Renal pelvis (tissue), 4 donors: ENCODE data around the gene UBXN4. TPM values are rescaled to one million over a fixed set of nuclear protein-coding genes. Genes with fewer than 3 reads are reported as not detected.
"Not testable (repeated sequence)": the region's sequence is repeated elsewhere in the genome, so short reads cannot be mapped to it uniquely, and the experiment has no call there.

Experiments
- DNase-seq: peaks from one replicate; pipeline ENCODE4 v3.0.0-alpha.2; 2013
- polyA plus RNA-seq, 3 donors: library from polyadenylated mRNA; unstranded; fragments of 120-200 nt; gene quantifications; one replicate each; pipeline ENCODE4 v1.2.1, GENCODE V29; 2013; ENCODE audit not compliant: insufficient read length in 3 of 3

The UBXN4 gene
- polyA plus RNA-seq, 3 donors = 133 to 157 (median 147) TPM

DNA sequence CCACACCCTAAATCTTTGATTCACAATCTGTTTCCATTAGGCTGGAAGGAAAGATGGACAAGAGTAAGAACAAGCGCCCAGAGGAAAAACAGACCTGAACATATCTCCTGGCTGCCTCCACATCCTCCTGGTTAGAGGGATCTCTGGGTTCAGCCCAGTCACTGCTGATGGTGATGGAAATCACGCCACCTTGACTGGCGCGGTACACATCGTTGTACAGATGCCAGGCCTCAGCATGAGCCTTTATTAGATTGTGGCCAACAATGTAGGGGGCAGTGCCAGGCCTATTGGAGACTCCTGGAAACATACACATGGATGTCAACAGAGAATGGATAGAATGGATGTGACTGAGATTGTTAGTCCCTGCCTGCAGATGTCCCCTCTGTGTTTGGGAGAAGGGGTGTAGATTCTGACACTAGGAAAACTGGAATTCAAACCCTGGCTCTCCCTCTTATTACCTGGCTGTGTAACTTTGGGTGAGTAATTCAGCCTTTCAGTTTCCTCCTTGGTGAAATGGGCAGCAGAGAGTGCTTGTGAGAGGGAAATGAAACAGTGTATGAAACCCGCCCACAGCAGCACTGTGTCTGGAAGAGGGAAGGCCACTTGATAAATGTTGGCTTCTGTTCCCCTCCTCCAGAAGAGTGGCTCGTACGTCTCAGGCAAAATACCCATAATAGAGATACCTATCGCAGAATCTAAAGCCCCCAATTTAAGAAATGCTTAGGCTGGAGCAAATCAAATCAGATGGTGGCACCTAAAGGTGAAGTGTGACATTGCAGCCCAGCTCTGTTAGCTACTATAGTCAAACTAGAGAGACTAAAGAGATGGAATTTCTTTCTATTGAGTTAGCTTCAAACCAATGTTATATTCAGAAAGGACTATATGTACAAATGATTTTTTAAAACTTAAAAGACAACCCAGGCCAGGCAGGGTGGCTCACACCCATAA is 59.1 kb downstream of the UBXN4 start:
- DNase-seq = no peak

DNA sequence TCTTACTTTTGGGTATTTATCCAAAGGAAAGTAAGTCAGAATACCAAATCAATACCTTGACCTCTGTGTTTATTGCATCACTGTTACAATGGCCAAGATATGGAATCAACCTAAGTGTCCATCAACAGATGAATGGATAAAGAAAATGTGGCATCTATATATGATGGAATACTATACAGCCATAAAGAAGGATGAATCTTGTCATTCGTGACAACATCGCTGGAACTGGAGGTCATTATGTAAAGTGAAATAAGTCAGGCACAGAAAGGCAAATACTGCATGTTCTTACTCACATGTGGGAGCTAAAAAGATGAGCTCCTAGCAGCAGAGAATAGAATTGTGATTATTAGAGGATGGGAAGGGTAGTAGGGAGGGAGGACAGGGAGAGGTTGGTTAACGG is 60.7 kb downstream of the UBXN4 start:
- no peak for DNase-seq

DNA sequence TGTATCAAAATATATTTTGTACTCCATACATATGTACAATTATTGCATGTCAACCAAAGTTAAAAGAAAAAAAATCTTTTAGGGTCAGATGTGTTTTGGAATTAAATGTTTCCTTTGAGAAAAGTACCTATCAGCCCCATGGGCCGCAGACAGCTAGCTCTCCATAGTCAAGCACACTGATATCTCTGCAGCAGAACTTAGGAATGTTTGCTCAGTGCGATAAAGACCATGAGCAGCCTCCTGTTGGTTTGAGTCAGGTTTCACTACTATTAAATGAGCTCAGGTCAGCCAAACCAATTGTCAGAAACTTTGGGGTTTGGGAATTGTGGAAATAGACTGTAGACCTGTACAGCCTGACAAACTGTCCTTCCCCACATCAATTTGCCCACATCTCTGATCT is 61.6 kb downstream of the UBXN4 start:
- no peak for DNase-seq

DNA sequence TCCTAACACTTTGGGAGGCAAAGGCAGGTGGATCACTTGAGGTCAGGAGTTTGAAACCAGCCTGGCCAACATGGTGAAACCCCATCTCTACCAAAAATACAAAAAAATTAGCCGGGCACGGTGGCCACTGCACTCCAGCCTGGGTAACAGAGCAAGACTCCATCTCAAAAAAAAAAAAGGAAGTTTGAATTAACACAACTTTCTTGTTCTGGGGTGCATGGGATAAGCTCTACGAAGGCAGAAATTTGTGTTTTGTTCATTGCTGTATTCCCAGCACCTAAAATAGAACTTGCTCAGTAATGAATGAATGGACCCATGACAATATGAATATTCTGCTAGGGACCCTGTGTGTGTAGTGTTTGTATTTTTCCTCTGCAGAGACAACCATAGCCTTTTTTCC is 66.2 kb downstream of the UBXN4 start:
- not testable (repeated sequence) for DNase-seq

DNA sequence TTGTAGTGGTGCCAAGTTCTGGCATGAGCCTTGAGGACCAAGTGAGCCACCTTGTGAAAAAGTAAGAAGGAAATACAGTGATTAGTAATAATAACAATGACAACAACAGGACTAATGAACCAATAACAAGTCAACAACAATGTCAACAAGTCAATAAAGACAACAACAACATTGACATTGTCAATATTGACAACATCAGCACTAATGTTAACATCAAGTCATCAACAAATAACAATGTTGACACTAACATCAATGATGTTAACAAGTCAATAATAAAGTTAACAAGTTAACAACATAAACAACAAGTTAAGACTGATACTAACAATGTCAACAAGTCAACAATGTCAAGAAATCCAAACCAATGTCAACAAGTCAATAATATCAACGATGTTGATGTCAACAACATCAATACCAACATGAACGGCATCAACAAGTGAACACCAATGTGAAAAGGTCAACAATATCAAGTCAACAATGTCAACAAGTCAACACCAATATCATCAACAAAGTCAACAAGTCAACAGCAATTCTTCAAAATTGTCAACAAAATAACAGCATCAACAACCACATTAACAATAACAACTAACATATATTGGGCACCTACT is 71.4 kb downstream of the UBXN4 start:
- no peak for DNase-seq

DNA sequence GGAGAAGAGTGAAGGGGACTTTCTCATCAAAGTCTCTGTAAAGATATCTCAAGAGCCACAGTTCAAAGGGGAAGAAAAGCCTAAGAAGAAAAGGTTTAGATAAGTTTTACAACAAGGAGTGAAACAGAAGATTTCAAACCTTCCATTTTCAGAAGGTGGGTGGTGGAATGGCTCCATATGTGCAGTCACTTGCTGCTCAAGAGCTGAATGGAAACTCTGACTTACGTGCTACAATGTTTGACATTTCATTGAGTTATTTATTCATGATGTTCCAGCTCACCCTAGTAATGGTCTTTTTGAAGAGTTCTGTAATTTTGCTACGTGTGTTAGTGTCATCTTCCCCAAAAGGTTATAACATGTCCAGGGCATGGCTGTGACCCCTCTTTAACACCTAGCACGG is 73.6 kb downstream of the UBXN4 start:
- DNase-seq = no peak

DNA sequence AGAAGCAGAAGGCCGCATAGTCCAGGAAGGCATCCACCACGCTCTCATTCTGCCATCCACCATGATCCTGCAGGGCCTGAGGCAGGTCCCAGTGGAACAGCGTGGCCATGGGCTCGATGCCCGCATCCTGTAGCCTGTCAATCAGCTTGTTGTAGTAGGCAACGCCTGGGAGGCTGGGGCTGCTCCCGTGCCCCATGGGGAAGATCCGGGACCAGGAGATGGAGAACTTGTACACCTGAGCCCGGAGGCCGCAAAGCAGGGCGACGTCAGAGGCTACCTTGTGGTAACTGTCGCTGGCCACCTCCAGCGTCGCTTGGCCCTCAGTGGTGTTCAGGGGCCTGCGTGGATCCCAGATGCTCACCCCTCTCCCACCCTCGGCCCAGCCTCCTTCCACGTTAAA is 75.8 kb downstream of the UBXN4 start:
- DNase-seq = no peak

DNA sequence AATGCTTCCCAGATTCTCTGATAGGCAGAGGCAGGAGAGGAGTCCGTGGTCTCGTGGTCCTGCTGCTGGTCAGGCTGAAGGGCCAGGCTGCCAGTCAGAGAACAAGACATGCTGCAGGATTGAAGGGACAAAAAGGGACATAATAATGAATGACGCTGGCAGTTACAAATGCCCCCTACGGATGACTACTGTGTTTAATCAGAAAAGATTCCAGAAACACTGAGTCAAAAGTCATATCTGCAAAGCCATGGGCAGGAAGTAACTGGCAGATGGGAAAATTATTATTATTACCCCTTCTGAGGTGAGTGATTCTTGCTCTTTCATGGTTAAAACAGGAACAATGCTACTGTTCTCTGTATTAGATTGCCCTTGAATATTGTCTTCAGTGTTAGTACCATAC is 76.3 kb downstream of the UBXN4 start:
- no peak for DNase-seq

DNA sequence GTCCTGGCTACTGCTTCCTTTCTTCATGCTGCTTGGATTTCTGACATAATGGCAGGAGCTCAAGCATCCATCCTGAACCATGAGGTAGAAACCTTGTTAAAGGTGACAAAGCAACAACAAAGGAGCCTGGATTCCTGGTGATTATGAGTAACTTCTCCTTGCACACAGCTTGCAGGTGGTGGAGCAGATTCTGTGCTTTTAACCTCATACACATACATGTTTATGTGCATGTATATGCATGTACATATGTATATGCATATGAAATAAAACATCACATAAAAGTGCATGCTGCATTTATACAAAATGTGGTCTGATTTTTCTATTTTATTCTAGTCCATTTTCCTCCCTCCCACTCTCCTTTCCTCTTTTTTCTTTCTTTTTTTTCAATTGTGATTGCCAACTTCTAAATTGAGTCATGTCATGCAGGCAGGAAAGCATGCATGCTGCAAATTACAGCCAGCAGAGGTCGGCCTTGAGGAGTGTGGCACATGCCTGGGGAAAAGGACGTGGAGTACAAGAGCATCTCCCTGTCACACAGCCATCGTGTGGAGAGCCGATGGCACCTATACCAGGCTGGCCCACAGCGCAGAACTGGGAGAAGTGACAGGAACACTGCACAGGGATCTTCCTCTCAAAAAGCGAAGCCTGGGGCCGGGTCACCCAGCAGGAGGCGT is 77.4 kb downstream of the UBXN4 start:
- no peak for DNase-seq

DNA sequence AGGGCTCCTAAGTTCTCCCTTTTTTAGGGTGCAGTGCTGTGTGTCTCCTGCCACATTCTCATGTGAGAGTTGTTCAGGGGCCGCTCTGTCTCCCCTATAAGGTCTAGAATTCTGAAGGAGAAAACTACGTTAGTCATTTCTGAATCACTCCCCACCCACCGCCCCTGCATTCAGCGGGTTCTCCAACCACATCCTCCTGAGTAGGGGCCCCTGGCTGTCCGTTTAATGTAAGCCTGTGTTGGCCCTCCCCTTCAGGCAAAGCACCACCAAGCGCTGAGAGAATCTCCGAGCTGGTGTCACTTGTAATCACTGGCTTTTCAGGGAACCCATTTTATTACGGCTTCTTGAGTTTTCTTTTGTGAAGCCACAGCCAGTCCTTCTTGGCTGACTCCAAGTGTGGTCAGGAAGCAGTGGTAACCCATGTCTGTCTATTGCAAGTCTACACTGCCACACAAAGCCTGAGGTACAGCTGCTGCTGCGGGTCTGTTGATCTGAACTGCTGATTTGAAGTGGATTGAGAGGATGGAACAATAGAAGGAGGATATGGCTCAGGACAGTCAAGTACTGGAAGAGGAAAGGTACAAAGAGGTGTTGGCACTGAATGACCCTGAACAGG is 78.5 kb downstream of the UBXN4 start:
- no peak for DNase-seq

DNA sequence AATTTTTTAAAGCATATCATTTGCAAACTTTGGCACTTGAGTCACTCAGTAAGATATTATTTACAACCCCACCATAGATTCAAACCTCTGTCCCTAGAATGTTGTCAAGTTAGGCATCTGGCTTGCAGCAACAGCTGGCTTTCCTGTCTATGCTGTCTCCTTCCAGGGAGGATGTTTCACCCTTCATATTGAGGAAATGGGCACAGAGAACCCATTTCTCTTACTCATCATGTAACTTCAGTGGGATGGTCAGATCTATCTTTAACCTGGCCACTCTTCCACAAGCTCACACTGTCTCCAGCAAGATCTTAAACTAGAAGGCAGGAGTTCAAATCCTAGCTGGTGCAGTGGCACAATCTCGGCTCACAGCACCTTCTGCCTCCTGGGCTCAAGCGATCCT is 79.5 kb downstream of the UBXN4 start:
- no peak for DNase-seq

DNA sequence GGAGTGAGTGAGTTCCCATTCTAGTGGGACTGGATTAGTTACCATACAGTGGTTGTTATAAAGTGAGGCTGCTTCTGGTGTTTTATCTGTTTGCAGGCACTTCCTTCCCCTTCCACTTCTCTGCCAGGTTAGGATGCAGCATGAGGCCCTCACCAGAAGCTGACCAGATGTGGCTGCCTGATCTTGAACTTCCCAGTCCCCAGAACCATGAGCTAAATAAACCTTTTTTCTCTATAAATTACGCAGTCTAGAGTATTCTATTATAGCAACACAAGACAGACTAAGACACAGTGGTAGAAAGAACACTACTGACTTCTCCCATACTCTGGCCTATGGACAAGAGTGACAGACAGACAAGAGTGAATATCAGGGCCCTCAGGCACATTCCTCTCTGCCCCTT is 81.2 kb downstream of the UBXN4 start:
- DNase-seq = no peak

DNA sequence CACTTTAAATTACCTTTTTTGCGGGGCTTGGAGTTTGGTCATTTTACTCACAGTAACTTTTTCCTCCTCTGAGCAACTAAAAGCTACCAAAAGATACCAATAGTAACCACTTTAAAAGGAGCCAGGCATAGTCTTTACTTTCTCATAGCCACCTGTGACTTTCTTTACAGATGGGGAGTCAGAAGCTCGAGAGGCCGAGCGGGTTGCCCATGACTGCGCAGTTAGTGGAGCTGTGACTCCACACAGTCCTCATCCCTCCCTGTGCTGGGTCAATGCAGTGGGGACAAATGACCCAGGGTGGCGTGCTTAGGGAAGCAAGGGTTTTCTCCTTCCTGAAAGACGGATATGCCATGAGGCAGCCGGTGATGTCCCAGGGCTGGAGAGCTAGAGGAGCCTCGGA is 83.5 kb downstream of the UBXN4 start:
- DNase-seq = no peak

DNA sequence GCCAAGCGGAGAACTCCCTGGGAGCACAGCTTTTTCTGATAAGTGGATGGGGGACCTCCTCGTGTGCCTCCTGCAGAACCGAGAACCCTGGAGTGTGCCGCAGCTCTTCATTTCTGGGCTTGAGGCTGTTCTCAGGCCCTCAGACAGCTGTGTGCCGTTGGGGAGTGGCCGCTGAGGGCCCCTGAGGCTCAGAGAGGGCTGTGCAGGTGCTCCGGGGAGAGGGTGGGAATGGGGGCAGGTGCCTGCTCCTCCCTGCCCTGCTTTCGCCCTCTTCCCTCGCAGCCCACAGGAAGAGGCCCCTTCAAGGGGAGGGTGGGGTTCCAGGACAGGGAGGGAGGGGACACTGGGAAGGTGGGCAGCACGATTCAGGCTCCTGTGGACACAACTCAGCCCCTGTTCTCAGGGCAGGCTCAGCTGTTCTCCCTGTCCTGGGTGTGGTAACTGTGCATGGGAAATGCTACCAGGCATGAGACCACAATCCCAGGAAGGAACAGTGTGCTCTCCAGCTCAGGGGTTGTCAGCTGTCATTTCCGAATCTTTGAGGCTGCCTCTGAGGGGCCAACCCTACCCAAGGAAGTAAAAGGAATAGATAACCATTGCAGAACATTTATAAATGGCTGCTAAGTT is 84.0 kb downstream of the UBXN4 start:
- no peak for DNase-seq

DNA sequence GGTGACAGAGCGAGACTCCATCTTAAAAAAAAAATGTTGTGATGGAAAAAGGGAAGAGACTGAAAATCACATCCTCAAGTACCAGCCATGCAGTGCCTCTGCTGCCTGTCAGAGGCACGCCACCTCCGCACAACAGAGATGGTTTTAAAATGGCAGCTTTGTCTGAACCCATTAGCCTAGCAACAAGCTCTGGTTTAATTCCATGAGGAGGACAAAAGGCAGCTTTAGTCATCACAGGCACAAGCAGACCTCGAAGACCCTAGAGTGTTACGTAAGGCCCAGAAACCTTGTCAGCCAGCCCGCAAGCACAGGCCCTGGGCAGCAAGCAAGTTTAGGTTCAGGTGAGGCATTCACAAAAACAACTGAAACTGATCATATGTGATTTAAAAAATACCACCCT is 84.9 kb downstream of the UBXN4 start:
- no peak for DNase-seq

DNA sequence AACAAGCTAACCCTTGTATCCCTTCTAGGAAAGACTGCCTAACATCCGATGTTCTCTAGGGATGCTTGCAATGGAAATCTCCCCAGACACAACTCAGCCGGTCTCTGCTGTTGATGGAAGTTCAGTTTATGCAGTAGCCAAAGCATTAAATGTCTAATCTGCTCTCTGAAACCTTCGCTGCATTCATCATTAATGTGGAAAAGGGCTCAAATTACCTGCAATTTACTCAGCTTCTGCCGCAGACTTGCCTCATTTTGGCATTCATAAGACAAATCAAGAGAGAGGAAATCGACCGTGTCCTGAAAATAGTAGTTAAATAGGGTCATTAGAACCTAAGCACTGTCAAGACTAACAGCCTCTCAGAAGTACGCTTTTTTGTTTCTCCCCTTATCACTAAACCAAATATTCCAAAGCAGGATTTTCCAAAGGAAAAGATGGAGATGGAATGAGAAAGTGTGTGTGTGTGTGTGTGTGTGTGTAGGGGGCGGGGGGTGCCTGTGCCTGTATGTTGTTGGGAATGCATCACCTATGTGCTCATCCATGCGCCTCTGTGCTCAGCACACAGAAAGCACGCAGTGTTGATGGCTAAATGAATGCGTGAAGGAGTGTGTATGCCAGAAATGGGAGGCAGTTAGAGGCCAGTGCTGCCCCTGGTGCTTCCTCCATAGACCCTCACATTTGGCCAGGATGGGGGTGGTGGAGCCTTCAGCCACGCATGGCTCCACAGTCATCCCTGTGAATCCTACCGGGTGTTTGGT is 87.9 kb downstream of the UBXN4 start:
- no peak for DNase-seq

DNA sequence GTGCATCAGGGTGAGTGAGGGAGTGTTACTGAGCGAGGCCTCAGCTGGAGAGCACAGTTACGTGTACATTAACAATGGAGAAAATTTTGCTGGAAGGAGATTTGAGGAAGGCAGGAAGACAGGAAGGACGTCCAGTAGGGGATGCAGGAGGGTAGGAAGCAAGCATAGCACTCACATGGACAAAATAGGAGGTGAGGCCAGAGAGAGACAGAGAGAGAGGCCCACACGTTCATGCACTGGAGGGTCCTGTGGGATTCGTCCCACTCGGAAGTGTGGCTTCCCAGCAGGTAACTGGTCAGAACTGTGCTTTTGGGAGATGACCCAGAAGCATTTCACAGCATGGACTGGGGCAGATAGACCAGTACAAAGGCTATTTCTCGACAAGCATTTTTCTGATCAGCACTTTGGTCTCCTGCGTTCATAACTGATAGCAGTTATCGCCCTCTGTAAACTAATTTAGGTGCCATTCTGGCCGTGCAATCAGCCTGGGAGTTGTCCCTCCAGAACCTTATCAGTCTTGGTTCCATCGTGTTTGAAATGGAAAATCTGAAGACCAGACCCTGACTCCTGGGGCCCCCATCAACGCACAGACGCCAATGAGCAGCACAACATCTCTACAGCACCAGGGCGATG is 89.6 kb downstream of the UBXN4 start:
- DNase-seq = no peak

DNA sequence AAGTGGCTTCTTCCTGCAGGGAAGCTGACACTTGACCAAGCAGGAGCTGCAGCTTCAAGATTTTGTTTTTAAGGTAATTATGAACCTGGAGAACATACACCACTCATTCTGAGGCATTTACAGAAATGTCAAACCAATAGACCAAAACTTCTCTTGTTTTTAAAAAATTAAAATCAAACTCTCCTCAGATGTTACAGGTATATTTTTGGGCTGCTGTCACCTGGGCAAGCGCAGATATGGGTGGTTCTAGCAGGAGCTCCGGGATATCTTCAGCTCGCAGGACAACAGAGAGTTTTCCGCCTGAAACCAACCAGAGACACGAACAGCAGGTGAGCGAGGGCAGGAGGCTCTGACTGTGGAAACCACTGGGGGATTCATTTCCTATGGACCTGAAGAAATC is 91.2 kb downstream of the UBXN4 start:
- DNase-seq = no peak
